GM19452 (cell line): Measurements from ENCODE around the gene CPSF4L.

Source experiments
- ATAC-seq: cut with Tn5 transposase; IDR thresholded peaks from one replicate; pipeline ENCODE4 v1.9.1; 2021; ENCODE audit not compliant: unreplicated experiment

Gene CPSF4L

GRCh38 chr17:73237714-73238113 is 24.0 kb downstream of the CPSF4L start:
- no peak for ATAC-seq

- ATAC-seq: no peak
Observed at GRCh38 chr17:73234736-73235135, 26.9 kb downstream of the CPSF4L start.

DNA sequence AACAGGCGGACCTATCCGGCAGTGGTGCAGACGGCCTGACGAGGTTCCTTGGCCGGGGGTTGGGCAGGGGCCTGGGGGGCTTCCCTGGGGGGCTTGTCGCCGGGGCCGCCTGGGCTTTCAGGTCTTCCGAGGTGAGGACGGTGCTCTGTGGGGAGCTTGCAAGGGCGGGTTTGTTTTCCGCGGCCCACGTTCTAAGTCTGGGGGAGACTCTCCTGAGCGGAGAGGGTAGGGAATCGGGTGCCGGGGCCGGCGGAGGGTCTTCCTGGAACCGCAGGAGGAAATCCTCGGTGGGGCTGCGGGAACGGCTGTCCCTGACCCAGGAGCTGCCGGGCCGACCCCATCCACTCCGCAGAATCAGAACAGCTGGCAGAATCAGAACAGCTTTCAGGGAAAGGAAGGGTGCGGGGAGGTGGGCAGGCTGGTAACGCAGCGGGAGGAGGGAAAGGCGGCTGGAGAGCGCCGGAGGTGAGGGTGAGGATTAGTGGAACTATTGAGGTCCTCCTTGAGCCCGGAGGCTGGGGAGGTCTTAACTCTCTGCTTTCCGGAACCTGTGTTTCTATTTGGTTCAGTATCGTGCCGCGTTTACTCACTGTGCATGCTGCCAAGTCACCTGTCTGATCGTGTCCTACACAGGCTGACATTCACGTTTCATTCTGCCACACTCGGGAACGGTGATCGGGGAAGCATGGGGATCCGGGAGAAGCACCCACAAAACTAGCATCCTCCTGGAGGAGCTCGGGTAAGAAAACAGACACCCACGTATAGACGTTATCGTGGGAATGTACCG is 28.9 kb downstream of the CPSF4L start:
- peak; percentile 30 for ATAC-seq

- peak; percentile 74 for ATAC-seq
Observed at GRCh38 chr17:73231841-73232586, 29.7 kb downstream of the CPSF4L start.

DNA sequence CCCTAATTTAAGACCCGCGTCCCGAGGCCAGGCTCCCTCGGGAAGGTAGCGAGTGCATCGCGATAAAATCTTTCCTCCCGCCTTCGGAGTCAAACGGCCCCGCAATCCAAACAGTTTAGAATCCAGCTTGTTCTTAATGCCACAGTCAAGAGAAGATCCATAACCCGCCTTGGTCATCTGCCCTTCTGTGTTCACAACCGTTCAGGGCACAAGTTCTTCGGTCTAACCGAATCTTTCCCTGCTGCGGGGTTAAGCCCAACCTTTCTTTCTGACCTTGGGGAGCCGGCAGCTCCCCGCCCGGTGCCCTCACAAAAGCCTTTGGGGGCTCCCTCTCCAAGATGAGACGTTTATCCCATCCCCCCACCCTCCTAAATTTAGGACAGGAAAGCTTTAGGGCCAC is 30.3 kb downstream of the CPSF4L start:
- no peak for ATAC-seq

DNA sequence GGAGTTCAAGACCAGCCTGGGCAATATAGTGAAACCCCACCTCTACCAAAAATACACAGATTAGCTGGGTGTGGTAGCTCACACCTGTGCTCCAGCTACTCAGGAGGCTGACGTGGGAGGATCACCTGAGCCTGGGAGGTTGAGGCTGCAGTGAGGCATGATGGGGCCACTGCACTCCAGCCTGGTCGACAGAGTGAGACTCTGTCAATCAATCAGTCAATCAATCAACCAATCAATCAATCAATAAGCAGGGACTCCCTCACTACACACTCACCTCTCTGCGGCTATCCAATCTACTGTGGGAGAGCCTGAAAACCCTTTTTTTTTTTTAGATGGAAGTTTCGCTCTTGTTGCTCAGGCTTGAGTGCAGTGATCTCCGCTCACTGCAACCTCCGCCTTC is 31.6 kb downstream of the CPSF4L start:
- no peak for ATAC-seq

DNA sequence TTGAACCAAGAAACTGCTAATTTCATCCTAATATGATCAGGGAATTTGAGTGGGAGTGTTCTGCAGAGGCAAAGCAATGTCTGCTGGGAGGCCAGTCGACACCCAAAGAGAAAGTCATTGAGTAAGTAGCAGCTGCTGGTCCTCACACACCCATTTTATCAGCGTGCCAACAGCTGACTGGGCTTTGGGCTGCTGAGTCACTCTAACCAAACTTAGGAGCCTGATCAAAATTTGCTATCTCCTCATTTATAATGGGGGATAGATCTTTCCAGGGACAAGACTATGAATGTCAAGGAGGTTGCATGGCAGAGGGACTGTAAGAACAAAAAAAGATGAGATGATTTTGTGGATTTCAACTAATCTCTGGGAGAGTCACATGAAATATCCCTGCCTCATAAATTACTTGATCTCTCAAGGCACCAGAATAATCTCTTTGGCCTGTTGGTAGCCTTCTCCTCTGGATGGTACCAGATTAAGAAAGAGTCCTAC is 32.9 kb downstream of the CPSF4L start:
- ATAC-seq: peak; percentile 45

DNA sequence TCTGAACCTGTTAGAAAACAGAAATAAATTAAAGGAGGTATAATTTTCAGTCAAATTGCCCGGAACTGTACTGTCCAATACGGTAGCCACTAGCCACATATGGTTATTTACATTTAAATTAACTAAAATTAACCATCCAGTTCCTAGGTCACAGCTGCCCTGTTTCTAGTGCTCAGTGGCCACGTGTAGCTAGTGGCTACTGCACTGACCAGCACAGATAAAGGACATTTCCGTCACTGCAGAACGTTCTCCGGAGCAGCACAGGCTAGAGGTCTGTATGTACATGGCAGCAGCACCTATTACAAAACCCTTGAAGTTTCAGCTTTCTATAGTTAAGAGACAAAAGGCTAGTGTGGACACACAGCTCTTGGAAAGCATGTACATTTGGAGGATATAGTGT is 33.7 kb downstream of the CPSF4L start:
- ATAC-seq: no peak

GRCh38 chr17:73227379-73227778 is 34.3 kb downstream of the CPSF4L start:
- ATAC-seq: no peak

DNA sequence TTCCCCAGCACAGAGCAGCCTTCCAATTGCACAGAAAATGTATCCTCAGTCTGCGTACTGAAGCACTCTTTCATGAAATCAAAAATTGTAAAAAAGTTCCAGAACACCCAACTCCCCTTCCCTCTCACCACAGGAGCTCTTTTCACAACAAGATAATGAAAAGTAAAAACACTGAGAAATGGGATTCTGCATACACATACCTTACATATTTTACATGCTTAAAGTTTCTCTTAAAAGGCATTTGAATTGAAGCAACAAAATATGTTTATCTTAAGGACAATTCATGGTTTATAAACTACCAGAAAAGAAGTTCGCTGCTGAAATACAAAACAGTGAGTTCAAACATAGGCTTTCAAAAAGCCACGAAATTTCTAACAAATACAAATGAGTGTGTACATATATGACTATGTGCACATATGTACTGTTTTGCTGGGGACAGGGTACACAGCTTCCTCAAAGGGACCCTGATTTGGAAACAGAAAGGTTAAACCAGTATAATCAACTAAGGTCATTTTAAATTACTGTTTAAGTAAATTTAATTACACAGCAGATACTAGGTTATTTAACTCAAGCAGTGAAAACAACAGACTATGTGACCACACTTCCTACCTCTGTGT is 35.0 kb downstream of the CPSF4L start:
- no peak for ATAC-seq

GRCh38 chr17:73224663-73225305 is 36.9 kb downstream of the CPSF4L start:
- no peak for ATAC-seq

DNA sequence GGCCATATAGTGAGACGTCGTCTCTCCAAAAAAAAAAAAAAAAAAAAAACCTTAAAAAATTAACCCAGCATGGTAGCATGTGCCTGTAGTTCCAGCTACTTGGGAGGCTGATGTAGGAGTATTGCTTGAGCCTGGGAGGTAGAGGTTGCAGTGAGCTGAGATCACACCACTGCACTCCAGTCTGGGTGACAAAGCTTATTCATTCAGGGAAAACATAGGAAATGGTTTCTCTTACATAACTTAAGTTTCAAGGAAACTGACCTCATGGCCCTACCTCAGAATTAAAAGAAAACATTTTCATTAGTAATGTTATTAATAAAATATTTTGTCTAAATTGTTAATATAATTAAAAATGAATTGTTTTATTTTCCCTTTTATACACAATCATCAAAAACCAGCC is 37.4 kb downstream of the CPSF4L start:
- no peak for ATAC-seq

DNA sequence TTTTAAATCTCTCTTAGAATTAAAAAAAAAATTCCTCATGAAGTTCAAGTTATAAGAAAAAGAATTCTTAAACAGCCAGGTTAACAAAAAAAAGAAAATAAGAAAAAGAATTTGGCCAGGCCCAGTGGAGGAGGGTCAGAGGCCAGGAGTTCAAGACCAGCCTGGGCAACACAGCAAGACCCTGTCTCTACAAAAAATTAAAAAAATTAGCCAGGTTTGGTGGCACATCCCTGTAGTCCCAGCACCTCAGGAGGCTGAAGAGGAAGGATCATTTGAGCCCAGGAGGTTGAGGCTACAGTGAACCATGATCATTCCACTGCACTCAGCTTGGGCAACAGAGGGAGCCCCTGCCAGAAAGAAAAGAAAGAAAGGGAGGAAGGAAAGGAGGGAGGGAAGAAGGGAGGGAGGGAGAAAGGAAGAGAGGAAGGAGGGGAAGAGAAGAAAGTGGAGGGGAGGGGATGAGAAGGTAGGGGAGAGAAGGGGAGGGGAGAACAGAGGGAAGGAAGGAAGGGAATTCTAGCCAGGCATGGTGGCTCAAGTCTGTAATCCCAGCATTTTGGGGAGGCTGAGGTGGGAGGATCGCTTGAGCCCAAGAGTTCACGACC is 38.0 kb downstream of the CPSF4L start:
- no peak for ATAC-seq

GRCh38 chr17:73215447-73215846 is 46.2 kb downstream of the CPSF4L start:
- no peak for ATAC-seq

DNA sequence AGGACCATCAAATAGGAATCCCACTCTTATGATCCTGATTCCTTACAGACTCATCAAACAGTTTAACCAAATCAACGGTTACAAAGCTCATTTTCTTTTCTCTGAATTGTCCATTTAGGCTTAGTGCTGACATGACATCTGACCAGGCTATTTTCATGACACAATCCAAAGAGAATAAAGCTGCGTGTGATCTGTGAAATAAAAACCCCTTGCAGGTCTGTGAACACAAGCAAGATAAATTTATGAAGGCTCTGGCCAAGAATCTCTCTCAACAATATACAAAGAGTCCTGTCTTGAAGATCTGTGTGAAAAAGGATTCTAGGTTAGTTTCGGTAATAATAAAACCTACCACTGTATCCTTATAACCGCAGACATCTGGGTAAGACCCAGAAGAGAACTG is 46.8 kb downstream of the CPSF4L start:
- ATAC-seq: no peak

DNA sequence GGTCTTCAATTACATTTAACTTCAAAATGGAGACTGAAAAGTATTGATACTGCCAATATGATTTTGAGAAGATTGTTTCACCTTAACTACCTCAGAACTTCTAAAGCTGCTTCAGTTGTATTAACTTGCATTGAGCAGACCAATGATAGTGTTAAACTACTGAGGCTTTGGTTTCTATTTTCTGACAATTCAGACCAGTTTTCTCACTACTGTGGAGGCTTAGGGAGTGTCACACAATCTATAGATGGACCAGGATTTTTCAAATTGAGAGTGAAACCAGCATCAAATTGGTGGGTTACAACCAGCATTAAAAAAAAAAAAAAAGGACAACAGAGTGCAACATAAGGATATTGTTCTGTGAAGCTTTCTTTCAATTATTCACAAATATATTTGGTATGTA is 47.7 kb downstream of the CPSF4L start:
- no peak for ATAC-seq

DNA sequence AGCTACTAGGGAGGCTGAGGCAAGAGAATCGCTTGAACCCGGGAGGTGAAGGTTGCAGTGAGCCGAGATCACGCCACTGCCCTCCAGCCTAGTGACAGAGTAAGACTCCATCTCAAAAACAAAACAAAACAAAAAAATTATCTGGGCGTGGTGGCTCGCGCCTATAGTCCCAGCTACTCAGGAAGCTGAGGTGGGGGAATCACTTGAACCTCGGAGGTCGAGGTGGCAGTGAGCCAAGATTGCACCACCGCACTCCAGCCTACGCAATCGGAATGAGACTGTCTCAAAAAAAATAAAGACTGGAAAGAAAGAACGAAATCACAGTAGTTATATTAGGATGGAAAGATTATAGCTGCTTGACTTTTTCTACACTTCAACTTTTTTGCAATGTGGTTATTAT is 49.9 kb downstream of the CPSF4L start:
- ATAC-seq: no peak

GRCh38 chr17:73210002-73210678 is 51.5 kb downstream of the CPSF4L start:
- no peak for ATAC-seq

GRCh38 chr17:73209436-73209835 is 52.2 kb downstream of the CPSF4L start:
- no peak for ATAC-seq

- ATAC-seq: no peak
Observed at GRCh38 chr17:73208139-73208827, 53.4 kb downstream of the CPSF4L start.
